Ishikawa (cell line): ENCODE measurements around the gene RNF151.

Experiments
- NFIC ChIP-seq: IDR thresholded peaks from 2 replicates; pipeline ENCODE4 v1.6.1; 2012
- TAF1 ChIP-seq: IDR thresholded peaks from 2 replicates; pipeline ENCODE4 v1.6.1; 2012; ENCODE audit warnings: low read depth, mild to moderate bottlenecking
- TEAD4 ChIP-seq: IDR thresholded peaks from 2 replicates; pipeline ENCODE4 v1.6.1; 2012
- YY1 ChIP-seq: IDR thresholded peaks from 2 replicates; pipeline ENCODE4 v1.6.1; 2012; ENCODE audit warnings: low read depth

- no peak for TF ChIP-seq YY1
- TF ChIP-seq TAF1, result no peak
- TF ChIP-seq TEAD4, result no peak
- TF ChIP-seq NFIC, result no peak
Measured at GRCh38 chr16:1998852-1999801, 32.5 kb downstream of the RNF151 start.
